ENCODE results near the gene PTCD3.

The PTCD3 gene

GRCh38 chr2:86082756-86083155, 23.3 kb upstream of the PTCD3 start:
- no peak for DNase-seq

GRCh38 chr2:86087936-86088850, 17.8 kb upstream of the PTCD3 start:
- no peak for DNase-seq

- DNase-seq: no peak
Measured at GRCh38 chr2:86094229-86094628, 11.8 kb upstream of the PTCD3 start.

GRCh38 chr2:86097114-86097896, 8.7 kb upstream of the PTCD3 start:
- DNase-seq: no peak

- no peak for DNase-seq
Measured at GRCh38 chr2:86097913-86098312, 8.1 kb upstream of the PTCD3 start.

GRCh38 chr2:86102157-86102556, 3.9 kb upstream of the PTCD3 start:
- no peak for DNase-seq

GRCh38 chr2:86105252-86105968, 625 bp upstream of the PTCD3 start, which contains the start of gene POLR1A:
POLR1A (minus strand) TSS chr2:86105886; CDS start chr2:86105776, 110 bp downstream.
- DNase-seq: peak; percentile 96

GRCh38 chr2:86107031-86107430, 996 bp downstream of the PTCD3 start:
- no peak for DNase-seq

GRCh38 chr2:86118130-86118529, 12.1 kb downstream of the PTCD3 start:
- no peak for DNase-seq

GRCh38 chr2:86123328-86123925, 17.4 kb downstream of the PTCD3 start:
- DNase-seq: no peak

GRCh38 chr2:86124683-86125082, 18.6 kb downstream of the PTCD3 start:
- DNase-seq: no peak

GRCh38 chr2:86134709-86135108, 28.7 kb downstream of the PTCD3 start:
- no peak for DNase-seq

GRCh38 chr2:86135653-86136052, 29.6 kb downstream of the PTCD3 start:
- DNase-seq: no peak

- no peak for DNase-seq
Measured at GRCh38 chr2:86136141-86136540, 30.1 kb downstream of the PTCD3 start.

- DNase-seq: no peak
Measured at GRCh38 chr2:86138736-86139625, 32.9 kb downstream of the PTCD3 start.

- DNase-seq: no peak
Measured at GRCh38 chr2:86139981-86140380, 33.9 kb downstream of the PTCD3 start.

GRCh38 chr2:86140969-86141392, 34.9 kb downstream of the PTCD3 start:
- no peak for DNase-seq

- no peak for DNase-seq
Measured at GRCh38 chr2:86142436-86143257, 36.6 kb downstream of the PTCD3 start.

- DNase-seq: no peak
Measured at GRCh38 chr2:86143307-86143706, 37.3 kb downstream of the PTCD3 start.

- no peak for DNase-seq
Measured at GRCh38 chr2:86143926-86144685, 38.1 kb downstream of the PTCD3 start.

Data from DMS79 treated with DMSO at 0.1 percent for 48 hours (cell line).